ENCODE results near the gene CERK.

DNA sequence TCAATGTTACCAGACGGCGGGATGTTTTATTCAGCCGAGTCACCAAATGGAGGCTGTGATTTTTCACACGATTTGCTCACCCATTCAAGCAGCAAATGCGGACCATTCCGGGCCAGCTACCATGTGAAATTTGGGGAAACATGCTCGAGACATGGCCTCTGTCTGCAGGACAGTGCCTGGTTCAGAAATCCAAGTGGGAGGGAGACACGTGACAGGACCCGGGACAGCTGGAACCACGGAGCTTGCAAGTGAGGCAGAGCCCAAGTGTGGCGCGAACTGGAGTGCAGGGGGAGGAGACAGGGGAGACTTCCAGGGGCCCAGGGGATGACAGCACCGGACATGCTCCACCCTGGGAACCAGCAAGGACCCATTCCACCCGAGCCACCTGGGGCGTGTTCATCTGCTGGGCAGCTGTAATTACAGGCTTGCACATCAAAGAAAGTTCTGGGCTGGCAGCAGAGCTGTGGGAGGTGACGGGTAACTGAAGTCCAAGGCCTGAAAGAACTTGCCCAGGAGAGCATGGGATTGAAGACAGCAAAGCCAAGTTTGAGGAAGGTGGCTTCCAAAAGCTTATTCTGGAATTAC, 16.5 kb downstream of the CERK start:
- no peak for TF ChIP-seq ELF4 (CRISPR knock-in tag; IDR thresholded peaks at IDR 0.05; ENCODE audit: low read depth)
- TF ChIP-seq, protein P1, sequence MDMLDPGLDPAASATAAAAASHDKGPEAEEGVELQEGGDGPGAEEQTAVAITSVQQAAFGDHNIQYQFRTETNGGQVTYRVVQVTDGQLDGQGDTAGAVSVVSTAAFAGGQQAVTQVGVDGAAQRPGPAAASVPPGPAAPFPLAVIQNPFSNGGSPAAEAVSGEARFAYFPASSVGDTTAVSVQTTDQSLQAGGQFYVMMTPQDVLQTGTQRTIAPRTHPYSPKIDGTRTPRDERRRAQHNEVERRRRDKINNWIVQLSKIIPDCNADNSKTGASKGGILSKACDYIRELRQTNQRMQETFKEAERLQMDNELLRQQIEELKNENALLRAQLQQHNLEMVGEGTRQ (CRISPR knock-in tag; IDR thresholded peaks at IDR 0.05) = no peak

Data from WTC11 (cell line).